GM10248 (cell line): ENCODE data around the gene TOMM7.
A peak's percentile ranks its signal among the peaks of the same experiment; 100 is the strongest.
"Not testable (repeated sequence)": the region's sequence is repeated elsewhere in the genome, so short reads cannot be mapped to it uniquely, and the experiment has no call there.

Source experiments
- CTCF ChIA-PET: fragments of 300-600 bp; sonication (Branson Sonifier 250); formaldehyde crosslinking; extraction: SDS; loops from one replicate; lab custom pipeline; 2021; ENCODE audit warnings: antibody characterized with exemption; lab: Yijun Ruan, JAX
- POLR2A ChIA-PET: fragments of 350-650 bp; sonication (Branson Sonifier 250); formaldehyde crosslinking; extraction: SDS; loops from one replicate; lab custom pipeline; 2020; ENCODE audit warnings: antibody characterized with exemption; lab: Yijun Ruan, JAX
- DNase-seq: peaks from one replicate; pipeline ENCODE4 v3.0.0; 2012; ENCODE audit errors: extremely low spot score
- TF ChIP-seq, protein P1 (sequence below): IDR thresholded peaks from 2 replicates; pipeline ENCODE4 v1.5.1; 2012; ENCODE audit warnings: mild to moderate bottlenecking, low read depth; ENCODE audit errors: extremely low read depth, missing control alignments, control extremely low read depth

Gene TOMM7

DNA sequence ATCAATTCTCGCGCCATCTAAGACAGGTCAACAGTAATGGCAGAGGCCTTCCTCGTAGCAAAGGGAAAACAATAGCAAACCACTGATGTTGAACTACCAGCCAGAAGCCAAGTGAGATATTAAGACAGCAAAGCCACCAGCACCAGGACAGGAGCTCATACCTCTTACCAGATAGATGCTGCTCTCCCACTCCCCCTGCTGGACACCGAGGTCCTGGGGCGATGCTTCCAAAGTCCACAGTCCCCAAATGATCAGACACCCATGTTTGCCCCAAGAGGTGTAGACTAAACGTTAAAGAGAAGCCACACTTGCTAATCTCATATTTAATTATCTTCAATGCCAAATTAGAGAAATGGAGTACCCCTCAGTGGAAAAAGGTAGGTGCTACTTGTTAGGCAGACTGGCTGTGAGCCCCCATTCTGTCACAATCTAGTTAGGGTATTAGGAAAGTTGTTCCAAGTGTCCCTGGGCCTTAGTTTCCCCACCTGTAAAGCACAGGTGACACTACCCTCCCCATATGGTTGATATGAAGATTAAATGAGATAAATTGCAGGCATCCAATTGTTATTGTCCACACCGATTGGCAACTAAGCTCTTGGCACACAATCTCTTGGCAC, 39.9 kb downstream of the TOMM7 start:
- POLR2A ChIA-PET, result no interaction called here
- TF ChIP-seq, protein P1, sequence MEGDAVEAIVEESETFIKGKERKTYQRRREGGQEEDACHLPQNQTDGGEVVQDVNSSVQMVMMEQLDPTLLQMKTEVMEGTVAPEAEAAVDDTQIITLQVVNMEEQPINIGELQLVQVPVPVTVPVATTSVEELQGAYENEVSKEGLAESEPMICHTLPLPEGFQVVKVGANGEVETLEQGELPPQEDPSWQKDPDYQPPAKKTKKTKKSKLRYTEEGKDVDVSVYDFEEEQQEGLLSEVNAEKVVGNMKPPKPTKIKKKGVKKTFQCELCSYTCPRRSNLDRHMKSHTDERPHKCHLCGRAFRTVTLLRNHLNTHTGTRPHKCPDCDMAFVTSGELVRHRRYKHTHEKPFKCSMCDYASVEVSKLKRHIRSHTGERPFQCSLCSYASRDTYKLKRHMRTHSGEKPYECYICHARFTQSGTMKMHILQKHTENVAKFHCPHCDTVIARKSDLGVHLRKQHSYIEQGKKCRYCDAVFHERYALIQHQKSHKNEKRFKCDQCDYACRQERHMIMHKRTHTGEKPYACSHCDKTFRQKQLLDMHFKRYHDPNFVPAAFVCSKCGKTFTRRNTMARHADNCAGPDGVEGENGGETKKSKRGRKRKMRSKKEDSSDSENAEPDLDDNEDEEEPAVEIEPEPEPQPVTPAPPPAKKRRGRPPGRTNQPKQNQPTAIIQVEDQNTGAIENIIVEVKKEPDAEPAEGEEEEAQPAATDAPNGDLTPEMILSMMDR, result peak; percentile 87
- CTCF ChIA-PET, result interaction anchor here (0.6 to 5.8 kb wide), 41 partner anchors 8 to 293 kb away, joined by 3 to 92 read pairs (median 4); partner anchors contain the start of genes IL6 and TOMM7
- peak; percentile 84 for DNase-seq

DNA sequence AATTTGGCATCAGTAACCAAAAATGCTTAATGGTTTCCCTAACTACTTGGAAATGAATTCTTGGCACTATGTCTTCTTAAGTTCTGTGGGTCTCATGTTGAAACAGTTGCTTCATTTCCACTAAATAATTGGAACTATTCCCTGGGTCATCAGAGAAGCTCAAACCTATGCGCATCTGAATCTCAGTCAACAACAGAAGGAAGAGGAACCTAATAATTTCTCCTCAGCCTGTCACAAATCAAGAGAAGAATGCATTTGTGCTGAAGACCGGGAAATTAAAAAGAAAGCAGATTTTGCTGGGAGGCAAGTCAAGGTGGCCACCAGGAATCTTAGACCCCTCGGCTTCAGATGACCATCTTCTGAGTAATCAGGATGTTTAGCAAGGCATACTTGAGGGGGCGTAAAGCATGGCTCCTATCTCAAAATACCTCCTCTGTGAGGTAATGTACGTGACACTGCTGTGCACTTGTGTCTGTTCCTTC, 41.4 kb downstream of the TOMM7 start:
- CTCF ChIA-PET, result interaction anchor here (0.7 to 5.8 kb wide), 17 partner anchors 7 to 295 kb away, joined by 3 to 92 read pairs (median 6); partner anchors contain the start of gene IL6
- TF ChIP-seq, protein P1, result no peak
- no peak for DNase-seq
- POLR2A ChIA-PET, result no interaction called here

DNA sequence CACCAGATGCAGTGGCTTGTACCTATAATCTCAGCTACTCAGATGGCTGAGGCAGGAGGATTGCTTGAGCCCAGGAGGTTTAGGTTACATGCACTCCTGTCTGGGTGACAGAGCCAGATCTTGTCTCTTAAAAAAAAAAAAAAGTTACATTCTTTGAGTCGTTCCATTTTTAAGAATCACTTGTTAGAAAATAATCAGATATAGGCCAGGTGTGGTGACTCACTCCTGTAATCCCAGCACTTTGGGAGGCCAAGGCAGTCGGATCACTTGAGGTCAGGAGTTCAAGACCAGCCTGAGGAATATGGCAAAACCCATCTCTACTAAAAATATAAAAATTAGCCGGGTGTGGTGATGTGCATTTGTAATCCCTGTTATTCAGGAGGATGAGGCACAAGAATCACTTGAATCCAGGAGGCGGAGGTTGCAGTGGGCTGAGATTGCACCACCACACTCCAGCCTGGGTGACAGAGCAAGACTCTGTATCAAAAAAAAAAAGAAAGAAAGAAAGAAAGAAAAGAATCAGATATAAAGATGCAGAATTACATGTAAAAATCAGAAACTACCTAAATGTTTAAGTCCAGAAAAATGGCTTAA, 42.8 kb downstream of the TOMM7 start:
- CTCF ChIA-PET, result interaction anchor here (1.4 to 3.3 kb wide), 5 partner anchors 14 to 275 kb away, joined by 4 to 18 read pairs (median 12); partner anchors contain the start of gene IL6
- POLR2A ChIA-PET, DNase-seq: not testable (repeated sequence)

DNA sequence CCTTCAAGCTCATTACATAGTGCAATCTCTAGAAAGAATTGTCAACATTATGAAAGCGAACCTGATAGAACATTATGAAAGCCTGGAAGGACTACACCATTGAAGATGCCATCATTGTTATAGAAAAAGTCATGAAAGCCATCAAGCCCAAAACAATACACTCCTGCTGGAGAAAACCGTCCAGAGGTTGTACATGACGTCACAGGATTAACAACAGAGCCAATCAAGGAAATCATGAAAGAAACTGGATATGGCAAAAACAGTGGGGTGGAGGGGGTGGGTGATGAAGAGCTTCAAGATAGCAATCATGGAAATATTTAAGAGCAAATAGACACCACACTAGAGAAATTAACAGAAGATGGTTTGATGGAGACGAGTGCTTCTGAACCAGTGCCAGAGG, 45.7 kb downstream of the TOMM7 start:
- TF ChIP-seq, protein P1, result no peak
- ChIA-PET POLR2A (no interaction called here), CTCF (interaction anchor here (1.4 to 3.3 kb wide), 4 partner anchors 9 to 217 kb away, joined by 5 to 18 read pairs (median 10); partner anchors contain the start of gene IL6)
- DNase-seq, result no peak

DNA sequence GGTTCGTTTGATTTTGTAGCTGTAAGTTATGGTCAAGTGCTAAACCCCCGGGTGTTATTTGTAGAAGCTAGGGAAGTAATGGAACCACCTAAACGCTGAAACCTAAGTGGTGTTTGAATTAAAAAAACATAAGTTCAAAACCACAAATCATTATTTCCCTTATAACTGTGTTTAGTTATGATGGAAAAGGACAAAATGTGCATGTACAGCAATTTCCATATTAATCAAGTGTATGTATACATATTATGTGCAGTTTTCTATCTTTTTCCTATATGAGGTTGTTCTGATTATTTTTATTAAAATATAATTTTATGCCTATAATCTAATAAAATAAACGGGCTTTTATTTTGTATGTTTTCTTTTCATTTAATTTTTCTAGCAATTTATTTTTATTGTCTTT, 49.8 kb downstream of the TOMM7 start:
- DNase-seq, result no peak
- ChIA-PET CTCF (interaction anchor here (2.0 kb wide), 1 partner anchor 10 kb away, joined by 10 read pairs; no protein-coding TSS in a partner anchor), POLR2A (no interaction called here)
- TF ChIP-seq, protein P1, result no peak

DNA sequence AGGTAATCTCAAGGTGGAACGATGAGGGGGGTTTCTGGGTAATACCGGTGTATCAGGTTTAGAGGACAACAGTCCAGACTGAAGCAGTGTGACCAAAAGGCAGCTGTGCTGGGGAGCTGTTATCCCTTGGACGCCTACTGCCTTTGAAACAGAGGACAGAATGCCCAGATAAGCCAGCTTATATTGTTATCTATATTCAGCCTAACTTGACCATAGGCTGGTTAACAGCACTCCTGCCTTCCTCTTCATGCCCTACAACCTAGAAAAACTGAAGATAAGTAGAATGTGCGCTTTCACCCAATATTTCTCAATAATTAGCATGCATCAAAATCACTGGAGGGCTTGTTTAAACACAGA, 50.8 kb downstream of the TOMM7 start:
- ChIA-PET CTCF (interaction anchor here (2.0 kb wide), 1 partner anchor 11 kb away, joined by 10 read pairs; no protein-coding TSS in a partner anchor), POLR2A (no interaction called here)
- TF ChIP-seq, protein P1, result no peak
- no peak for DNase-seq
